Activated CD4-positive, alpha-beta T cell treated with anti-CD3 and anti-CD28 coated beads, Interleukin-2, amount 10 ng/mL, durations not matched to agents 24 days and 14 days (primary cell): ENCODE results near the gene IDI1. TPM values are rescaled to one million over a fixed set of nuclear protein-coding genes. Genes with fewer than 3 reads are reported as not detected.

Experiments used
- DNase-seq: peaks from one replicate; pipeline ENCODE4 v3.0.0; 2022
- H3K27ac Mint-ChIP-seq: one replicate; pipeline ENCODE4 v1.8.0; 2022; ENCODE audit warnings: mild to moderate bottlenecking, mixed read lengths
- H3K27me3 Mint-ChIP-seq: one replicate; pipeline ENCODE4 v1.8.0; 2022; ENCODE audit warnings: mixed read lengths
- H3K36me3 Mint-ChIP-seq: one replicate; pipeline ENCODE4 v1.8.0; 2022; ENCODE audit warnings: low read depth, mild to moderate bottlenecking, mixed read lengths
- H3K4me1 Mint-ChIP-seq: one replicate; pipeline ENCODE4 v1.8.0; 2021; ENCODE audit warnings: mixed read lengths
- H3K4me3 Mint-ChIP-seq: one replicate; pipeline ENCODE4 v1.8.0; 2022; ENCODE audit warnings: mild to moderate bottlenecking, moderate library complexity, mixed read lengths
- H3K9me3 Mint-ChIP-seq: one replicate; pipeline ENCODE4 v1.8.0; 2021; ENCODE audit warnings: mixed read lengths
- intact Hi-C: fragments of 100-400 bp; cut with micrococcal nuclease; formaldehyde crosslinking; loops from one replicate; pipeline ENCODE4 v1.15.1; 2023
- total RNA-seq: library from RNA; stranded (reverse); gene quantifications from 2 replicates; pipeline ENCODE4 v1.2.3, GENCODE V29; 2022

The IDI1 gene
- total RNA-seq, 1 donor from 2014 or later = 75.5 TPM

DNA sequence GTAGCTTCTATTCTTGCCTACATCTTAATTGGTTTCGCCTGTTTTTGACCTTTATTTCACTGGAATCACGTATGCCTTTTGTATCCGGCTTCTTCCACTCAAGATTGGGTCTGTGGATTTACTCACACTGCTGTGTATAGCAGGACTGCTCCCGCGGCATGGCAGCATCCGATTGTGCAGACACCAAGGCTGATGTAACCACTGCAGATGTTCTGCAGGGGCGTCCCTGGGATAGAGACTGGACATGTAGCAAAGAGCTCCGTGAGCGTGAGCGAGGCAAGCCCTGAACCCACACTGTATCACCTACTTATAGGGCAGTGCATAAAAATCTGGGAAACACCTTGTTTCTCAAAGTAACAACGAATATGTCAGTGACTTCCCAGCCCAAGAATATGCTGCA lies 11.8 kb downstream of the IDI1 start:
- intact Hi-C loops = loop anchor here (2.0 kb wide), 1 partner anchor 14 kb away; no protein-coding TSS in a partner anchor
- Mint-ChIP-seq H3K27ac (peak overlapping the region; percentile 72), H3K4me3 (no peak overlapping the region), H3K4me1 (peaks cover 14% of the 10 kb centered on the region), H3K27me3 (no peaks in the 10 kb centered on the region), H3K9me3 (no peaks in the 10 kb centered on the region), H3K36me3 (peaks cover 46% of the 10 kb centered on the region)
- no peak for DNase-seq

DNA sequence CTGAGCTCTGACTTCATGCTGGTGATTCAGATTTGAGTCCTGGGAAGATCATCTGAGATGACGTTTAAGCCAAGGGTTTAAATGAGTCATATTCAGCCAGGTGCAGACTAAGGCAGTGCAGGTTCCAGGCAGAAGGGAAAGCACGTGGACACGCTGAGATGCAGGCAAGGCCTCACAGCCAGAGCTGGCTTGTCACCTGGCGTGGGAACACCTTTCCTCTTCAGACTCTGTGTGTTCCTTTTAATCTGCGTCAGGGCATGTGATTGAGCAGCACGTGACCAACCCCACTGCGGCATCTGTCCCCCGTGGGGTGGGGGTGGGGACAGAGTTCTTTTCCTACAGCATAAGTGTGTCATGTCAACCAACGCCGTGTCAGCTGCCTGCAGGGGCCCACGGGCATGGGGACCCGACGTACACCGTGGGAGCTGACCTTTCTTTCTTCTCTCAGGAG lies 12.6 kb downstream of the IDI1 start:
- no peak overlapping the region for H3K4me3 Mint-ChIP-seq
- peak overlapping the region; percentile 38 for H3K27ac Mint-ChIP-seq
- no peaks in the 10 kb centered on the region for H3K9me3 Mint-ChIP-seq
- no peak for DNase-seq
- peaks cover 43% of the 10 kb centered on the region for H3K36me3 Mint-ChIP-seq
- intact Hi-C loops = loop anchor here (2.0 kb wide), 1 partner anchor 14 kb away; no protein-coding TSS in a partner anchor
- no peaks in the 10 kb centered on the region for H3K27me3 Mint-ChIP-seq
- peaks cover 14% of the 10 kb centered on the region for H3K4me1 Mint-ChIP-seq

DNA sequence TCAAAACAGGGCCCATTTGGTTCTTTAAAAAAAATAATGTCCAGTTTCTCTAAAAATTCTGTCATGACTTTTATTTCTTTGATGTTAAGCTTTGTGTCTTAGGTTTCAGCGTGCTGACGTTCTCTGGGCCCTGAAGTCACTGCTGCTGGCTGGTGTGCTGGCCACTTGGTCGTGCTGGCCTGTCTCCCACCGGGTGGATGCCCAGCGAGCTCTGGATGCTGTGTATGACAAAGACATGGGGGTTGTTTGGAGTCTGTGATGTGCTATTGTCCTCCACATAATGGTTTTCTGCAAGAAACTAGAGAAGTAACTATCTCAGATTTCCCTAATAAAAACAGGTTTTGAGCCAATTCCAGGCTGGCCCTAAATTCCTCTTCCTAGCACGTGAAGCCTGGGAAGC lies 13.7 kb downstream of the IDI1 start:
- Mint-ChIP-seq H3K9me3 (no peaks in the 10 kb centered on the region), H3K27me3 (no peaks in the 10 kb centered on the region), H3K4me3 (no peak overlapping the region), H3K27ac (no peak overlapping the region), H3K4me1 (peaks cover 13% of the 10 kb centered on the region), H3K36me3 (peaks cover 33% of the 10 kb centered on the region)
- intact Hi-C loops = no loop called here
- no peak for DNase-seq

DNA sequence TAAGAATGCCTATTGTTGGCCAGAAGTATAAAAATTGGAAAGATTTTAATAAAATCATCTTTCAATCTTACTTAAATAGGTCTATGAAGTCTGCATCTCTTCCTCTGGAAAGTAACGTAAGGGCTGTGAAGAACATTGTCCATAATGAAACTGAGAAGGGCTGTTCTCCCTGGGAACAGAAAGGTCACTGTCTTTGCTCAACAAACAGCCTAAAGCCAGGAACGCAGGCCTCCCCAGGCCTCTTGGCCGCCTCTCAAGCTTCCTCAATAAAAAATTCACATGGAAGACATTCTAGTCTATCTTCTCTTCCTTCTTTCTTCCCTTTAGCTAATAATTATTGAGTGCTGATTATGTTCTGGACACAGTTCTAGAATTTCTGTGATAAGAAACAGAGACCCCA lies 14.2 kb downstream of the IDI1 start:
- no peak overlapping the region for H3K27ac Mint-ChIP-seq
- H3K4me1 Mint-ChIP-seq = peaks cover 11% of the 10 kb centered on the region
- no peak overlapping the region for H3K4me3 Mint-ChIP-seq
- H3K36me3 Mint-ChIP-seq = peaks cover 30% of the 10 kb centered on the region
- intact Hi-C loops = no loop called here
- no peak for DNase-seq
- no peaks in the 10 kb centered on the region for H3K9me3 Mint-ChIP-seq
- no peaks in the 10 kb centered on the region for H3K27me3 Mint-ChIP-seq

DNA sequence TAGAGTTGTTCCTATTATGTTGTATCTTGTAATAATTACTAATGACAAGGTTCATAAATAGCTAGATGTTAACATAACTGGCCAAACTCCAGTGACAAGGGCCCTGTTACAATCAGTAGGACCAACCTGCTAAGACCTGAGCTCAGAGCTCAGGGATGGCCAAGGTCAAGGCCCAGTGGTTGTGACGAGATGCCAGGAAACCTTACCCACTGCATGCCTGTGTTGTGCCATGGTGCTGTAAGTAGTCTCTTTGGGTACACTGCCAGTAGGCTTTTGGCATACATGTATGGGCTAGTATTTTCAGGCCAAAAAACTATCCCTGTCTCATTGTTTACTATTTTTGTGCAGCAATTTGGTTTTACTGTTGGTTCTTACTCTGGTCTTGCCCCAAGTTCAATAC lies 15.3 kb downstream of the IDI1 start:
- no peak for DNase-seq
- H3K27ac Mint-ChIP-seq = no peak overlapping the region
- H3K9me3 Mint-ChIP-seq = no peaks in the 10 kb centered on the region
- intact Hi-C loops = no loop called here
- H3K4me1 Mint-ChIP-seq = peaks cover 11% of the 10 kb centered on the region
- peaks cover 30% of the 10 kb centered on the region for H3K36me3 Mint-ChIP-seq
- no peak overlapping the region for H3K4me3 Mint-ChIP-seq
- no peaks in the 10 kb centered on the region for H3K27me3 Mint-ChIP-seq

DNA sequence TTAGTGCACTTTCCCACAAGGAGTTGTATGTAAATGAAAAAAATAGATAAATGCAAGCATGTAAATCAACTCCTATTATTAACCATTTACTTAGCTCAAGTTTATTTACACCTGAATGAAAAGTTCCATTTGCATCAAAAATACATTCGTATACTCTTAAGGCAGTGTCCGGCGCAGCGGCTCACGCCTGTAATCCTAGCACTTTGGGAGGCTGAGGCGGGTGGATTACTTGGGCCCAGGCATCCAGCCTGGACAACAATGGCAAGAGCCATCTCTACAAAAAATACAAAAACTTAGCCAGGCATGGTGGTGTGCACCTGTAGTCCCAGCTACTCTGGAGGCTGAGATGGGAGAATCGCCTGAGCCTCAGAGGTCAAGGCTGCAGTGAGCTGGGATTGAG lies 19.1 kb downstream of the IDI1 start:
- intact Hi-C loops = no loop called here
- Mint-ChIP-seq H3K27me3 (no peaks in the 10 kb centered on the region), H3K4me1 (no peaks in the 10 kb centered on the region), H3K4me3 (no peak overlapping the region), H3K27ac (no peak overlapping the region), H3K36me3 (peaks cover 15% of the 10 kb centered on the region), H3K9me3 (no peaks in the 10 kb centered on the region)
- DNase-seq = no peak

DNA sequence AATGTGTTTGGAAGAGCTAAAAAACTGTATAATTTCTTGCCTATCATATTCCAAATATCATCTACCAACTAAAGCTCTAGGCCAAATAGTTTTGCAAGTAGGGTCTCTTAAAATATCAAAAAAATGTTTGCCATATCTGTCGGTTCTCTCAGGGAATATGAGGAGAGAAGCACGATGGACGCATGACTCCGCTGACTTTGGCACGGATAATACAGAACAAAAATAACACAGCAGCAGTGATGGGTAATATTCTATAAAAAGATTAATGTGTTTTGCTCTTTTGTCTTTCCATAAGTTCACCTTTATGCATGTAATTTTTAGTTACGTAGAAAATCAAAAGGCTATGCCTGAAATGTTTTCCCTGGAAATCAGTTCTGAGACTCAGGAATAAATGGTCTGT lies 22.3 kb downstream of the IDI1 start:
- no peaks in the 10 kb centered on the region for H3K27me3 Mint-ChIP-seq
- peaks cover 14% of the 10 kb centered on the region for H3K36me3 Mint-ChIP-seq
- DNase-seq = no peak
- no peaks in the 10 kb centered on the region for H3K4me1 Mint-ChIP-seq
- intact Hi-C loops = no loop called here
- no peak overlapping the region for H3K27ac Mint-ChIP-seq
- H3K9me3 Mint-ChIP-seq = no peaks in the 10 kb centered on the region
- H3K4me3 Mint-ChIP-seq = no peak overlapping the region

DNA sequence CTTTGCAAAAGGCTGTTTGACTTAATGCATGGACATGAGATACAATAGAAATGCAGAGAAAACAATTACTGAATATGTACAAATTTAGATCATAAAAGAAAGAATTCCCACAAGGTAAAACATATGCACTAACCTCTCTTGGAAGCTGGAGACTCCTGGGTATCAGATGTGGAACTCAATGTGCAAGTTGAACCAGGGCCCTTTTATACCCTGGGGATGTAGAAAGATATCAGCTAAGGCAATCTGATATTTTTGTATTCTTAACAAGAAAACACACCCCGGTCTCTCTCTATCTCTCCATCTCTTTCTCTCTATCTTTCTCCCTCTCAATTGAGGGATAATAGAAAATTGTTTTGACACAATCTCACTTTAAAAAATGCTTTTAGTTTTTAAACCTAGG lies 23.2 kb downstream of the IDI1 start, which contains the start of gene IDI2:
IDI2 (minus strand) TSS at position 177 of the 400 bp plus-strand sequence. CDS start 1,136 bp downstream, outside the sequence.
- no peaks in the 10 kb centered on the region for H3K4me1 Mint-ChIP-seq
- no peak for DNase-seq
- no peak within 1 kb of the TSS for H3K4me3 Mint-ChIP-seq
- no peaks in the 10 kb centered on the region for H3K9me3 Mint-ChIP-seq
- no peaks in the 10 kb centered on the region for H3K27me3 Mint-ChIP-seq
- H3K36me3 Mint-ChIP-seq = peaks cover 22% of the 10 kb centered on the region
- no peak within 1 kb of the TSS for H3K27ac Mint-ChIP-seq
- intact Hi-C loops = no loop called here

DNA sequence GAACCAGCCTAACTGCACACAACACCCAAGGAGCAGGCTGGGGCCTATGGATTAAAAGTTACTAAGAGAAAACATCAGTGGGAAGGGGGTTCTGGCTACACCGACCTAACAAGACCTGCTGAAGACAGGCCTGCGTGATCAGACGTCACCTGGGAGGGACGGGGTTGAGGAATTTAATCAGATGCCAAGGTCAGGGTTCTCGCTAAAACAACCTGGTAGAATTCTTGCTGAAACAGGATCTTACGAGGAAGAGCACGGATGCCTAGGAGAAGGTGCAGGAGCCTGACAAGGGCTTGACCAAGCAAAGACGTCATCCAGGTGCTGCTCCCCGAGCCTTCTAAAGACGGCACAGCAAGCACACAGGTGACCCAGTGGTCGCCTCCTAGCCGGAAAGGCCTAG lies 24.8 kb downstream of the IDI1 start:
- Mint-ChIP-seq H3K36me3 (peaks cover 34% of the 10 kb centered on the region), H3K4me1 (no peaks in the 10 kb centered on the region), H3K27ac (no peak overlapping the region), H3K27me3 (no peaks in the 10 kb centered on the region), H3K4me3 (no peak overlapping the region), H3K9me3 (no peaks in the 10 kb centered on the region)
- intact Hi-C loops = no loop called here
- DNase-seq = no peak

DNA sequence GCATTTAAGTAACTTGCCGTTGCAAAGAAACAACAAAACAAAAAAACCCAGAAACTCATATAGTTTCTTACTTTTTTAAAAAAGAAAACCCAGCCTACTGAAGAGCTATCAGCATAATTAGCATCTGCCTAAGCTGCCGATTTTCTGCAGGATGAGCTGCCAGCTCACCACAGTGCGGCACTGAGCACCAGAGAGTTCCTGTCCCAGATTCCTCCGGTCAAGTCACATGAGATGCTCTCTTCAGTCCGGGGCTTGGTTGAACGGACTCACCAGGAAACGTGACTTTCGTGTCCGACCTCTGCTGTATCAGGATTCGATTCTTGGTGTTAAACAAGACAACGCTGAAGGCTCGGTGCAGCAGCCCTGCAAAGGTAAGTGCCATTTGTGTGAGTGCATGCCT lies 26.5 kb downstream of the IDI1 start:
- H3K4me3 Mint-ChIP-seq = no peak overlapping the region
- no peak for DNase-seq
- H3K27me3 Mint-ChIP-seq = no peaks in the 10 kb centered on the region
- peaks cover 41% of the 10 kb centered on the region for H3K36me3 Mint-ChIP-seq
- no peak overlapping the region for H3K27ac Mint-ChIP-seq
- H3K9me3 Mint-ChIP-seq = no peaks in the 10 kb centered on the region
- H3K4me1 Mint-ChIP-seq = no peaks in the 10 kb centered on the region
- intact Hi-C loops = loop anchor here (2.0 kb wide), 1 partner anchor 14 kb away; no protein-coding TSS in a partner anchor

DNA sequence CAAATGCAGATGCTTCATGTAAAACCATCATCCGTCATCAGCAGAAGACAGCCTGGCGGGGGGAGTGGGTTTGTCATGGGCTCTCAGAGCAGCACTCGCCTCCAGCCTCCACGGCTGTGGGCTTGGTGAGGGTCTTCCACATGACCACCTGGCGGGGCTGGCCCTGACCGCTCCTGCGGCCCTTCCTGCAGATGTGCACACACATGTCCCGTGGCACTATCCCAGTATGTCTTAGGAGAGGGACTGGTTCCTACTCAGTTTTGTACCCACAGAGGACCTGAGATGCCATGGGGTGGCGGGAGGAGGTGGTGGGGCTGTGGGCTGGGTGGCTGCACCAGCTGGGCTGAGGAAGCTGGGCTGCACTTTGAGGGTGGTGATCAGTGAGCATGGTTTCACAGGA lies 28.0 kb downstream of the IDI1 start:
- Mint-ChIP-seq H3K27ac (peak overlapping the region; percentile 51), H3K4me1 (no peaks in the 10 kb centered on the region), H3K27me3 (no peaks in the 10 kb centered on the region), H3K9me3 (no peaks in the 10 kb centered on the region), H3K4me3 (no peak overlapping the region), H3K36me3 (peaks cover 51% of the 10 kb centered on the region)
- intact Hi-C loops = no loop called here
- no peak for DNase-seq

DNA sequence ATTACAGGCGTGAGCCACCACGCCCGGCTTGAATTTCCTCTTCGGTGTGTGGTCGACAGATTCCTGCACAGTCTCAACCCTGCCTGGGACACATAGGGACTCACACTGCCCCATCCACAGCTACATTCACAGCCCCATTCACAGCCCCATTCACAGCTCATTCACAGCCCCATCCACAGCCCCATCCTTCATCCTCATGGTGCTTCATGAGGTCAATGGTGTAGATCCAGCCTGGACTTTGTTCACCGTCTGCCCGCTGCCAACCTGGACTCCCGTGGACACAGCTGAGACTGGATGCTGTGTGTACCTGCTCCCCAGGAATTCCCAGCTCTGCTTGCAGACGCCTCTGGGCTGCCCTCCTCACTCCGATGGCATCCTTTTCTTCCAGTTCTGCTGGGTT lies 28.5 kb downstream of the IDI1 start:
- intact Hi-C loops = no loop called here
- Mint-ChIP-seq H3K4me1 (no peaks in the 10 kb centered on the region), H3K9me3 (no peaks in the 10 kb centered on the region), H3K36me3 (peaks cover 53% of the 10 kb centered on the region), H3K4me3 (no peak overlapping the region), H3K27me3 (no peaks in the 10 kb centered on the region), H3K27ac (no peak overlapping the region)
- no peak for DNase-seq

DNA sequence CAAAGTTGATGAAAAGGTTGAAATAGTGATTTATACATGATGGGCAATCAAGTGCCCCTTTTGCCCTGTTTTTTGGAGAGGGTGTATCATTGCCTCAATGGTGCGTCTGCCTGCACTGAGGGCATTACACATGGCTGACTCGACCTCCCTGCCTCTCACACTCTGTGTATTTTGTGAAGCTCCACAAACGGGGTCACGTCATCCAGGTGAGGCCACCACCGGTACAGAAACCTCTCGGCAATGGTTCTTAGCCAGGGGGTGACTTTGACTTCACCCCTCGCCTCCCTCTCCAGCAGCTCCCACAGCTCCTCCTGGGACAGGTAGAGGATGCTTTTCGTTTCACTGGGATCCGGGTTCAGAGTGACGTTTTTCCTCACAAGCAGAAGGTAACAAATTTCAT lies 29.6 kb downstream of the IDI1 start:
- Mint-ChIP-seq H3K9me3 (no peaks in the 10 kb centered on the region), H3K36me3 (peaks cover 54% of the 10 kb centered on the region), H3K27me3 (no peaks in the 10 kb centered on the region), H3K4me3 (no peak overlapping the region), H3K4me1 (no peaks in the 10 kb centered on the region), H3K27ac (no peak overlapping the region)
- DNase-seq = no peak
- intact Hi-C loops = no loop called here

DNA sequence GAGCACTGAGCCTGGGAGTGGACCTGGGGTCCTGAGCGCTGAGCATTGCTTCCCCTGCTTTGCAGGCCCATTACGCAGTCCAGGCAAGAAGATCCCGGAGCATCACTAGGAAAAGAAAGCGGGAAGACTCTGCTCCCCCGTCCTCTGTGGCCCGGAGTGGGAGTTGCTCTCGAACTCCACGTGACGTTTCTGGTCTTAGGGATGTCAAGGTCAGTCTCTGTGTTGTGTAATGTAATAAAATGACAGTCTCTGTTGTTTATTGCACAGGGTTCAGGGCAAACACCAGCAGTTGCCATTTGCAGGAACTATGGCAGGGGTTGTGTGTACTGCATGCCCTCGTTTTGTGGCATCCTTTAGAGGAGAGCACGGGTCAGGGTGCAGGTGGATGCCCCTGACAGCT lies 33.2 kb downstream of the IDI1 start:
- H3K4me1 Mint-ChIP-seq = peaks cover 7% of the 10 kb centered on the region
- no peak overlapping the region for H3K4me3 Mint-ChIP-seq
- no peak overlapping the region for H3K27ac Mint-ChIP-seq
- H3K9me3 Mint-ChIP-seq = no peaks in the 10 kb centered on the region
- peaks cover 78% of the 10 kb centered on the region for H3K36me3 Mint-ChIP-seq
- intact Hi-C loops = no loop called here
- no peak for DNase-seq
- no peaks in the 10 kb centered on the region for H3K27me3 Mint-ChIP-seq

DNA sequence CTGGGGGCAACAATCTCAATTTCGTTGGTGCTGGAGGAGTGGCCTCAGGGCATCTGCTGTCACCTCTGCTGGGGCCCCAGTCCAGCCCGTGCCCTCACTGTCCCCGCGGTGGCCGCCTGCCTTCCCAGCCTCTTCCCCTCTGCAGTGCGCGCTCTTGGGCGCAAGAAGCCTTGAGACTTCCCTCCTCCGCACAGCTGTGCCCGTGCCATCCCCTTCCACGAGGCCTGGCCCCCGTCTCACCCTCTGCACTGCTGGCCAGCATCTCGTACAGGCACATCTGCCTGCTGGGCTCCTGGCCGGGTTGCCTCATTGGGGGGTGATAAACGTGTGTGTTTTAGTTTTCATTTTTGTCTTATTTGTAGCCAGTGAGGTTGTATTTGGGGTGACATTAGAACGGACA lies 37.2 kb downstream of the IDI1 start:
- peaks cover 21% of the 10 kb centered on the region for H3K4me1 Mint-ChIP-seq
- no peaks in the 10 kb centered on the region for H3K27me3 Mint-ChIP-seq
- DNase-seq = no peak
- H3K4me3 Mint-ChIP-seq = no peak overlapping the region
- intact Hi-C loops = no loop called here
- peaks cover 87% of the 10 kb centered on the region for H3K36me3 Mint-ChIP-seq
- H3K27ac Mint-ChIP-seq = peak overlapping the region; percentile 97
- H3K9me3 Mint-ChIP-seq = peaks cover 4% of the 10 kb centered on the region
